Sigmoid colon (tissue), 7 donors: ENCODE measurements around the gene CLMP. TPM values are rescaled to one million over a fixed set of nuclear protein-coding genes. Genes with fewer than 3 reads are reported as not detected.
"Not testable (repeated sequence)": the region's sequence is repeated elsewhere in the genome, so short reads cannot be mapped to it uniquely, and the experiment has no call there.

ENCODE experiments used
- DNase-seq: peaks from one replicate; pipeline ENCODE4 v3.0.0-alpha.2; 2019
- H3K27ac ChIP-seq, 4 donors: fragments of 200-600 bp; sonication (generic); one replicate each; pipeline ENCODE4 v1.5.1; 2016 to 2019; ENCODE audit warnings: mild to moderate bottlenecking in 1 of 4
- H3K27me3 ChIP-seq, 3 donors: fragments of 200-600 bp; sonication (generic); one replicate each; pipeline ENCODE4 v1.5.1; 2019; ENCODE audit warnings: mild to moderate bottlenecking in 1 of 3
- H3K36me3 ChIP-seq, 4 donors: fragments of 200-600 bp; sonication (generic); one replicate each; pipeline ENCODE4 v1.5.1; 2016 to 2019
- H3K4me1 ChIP-seq, 4 donors: fragments of 200-600 bp; sonication (generic); one replicate each; pipeline ENCODE4 v1.5.1; 2017 to 2019
- H3K4me3 ChIP-seq, 4 donors: fragments of 200-600 bp; sonication (generic); one replicate each; pipeline ENCODE4 v1.5.1; 2017 to 2019; ENCODE audit warnings: mild to moderate bottlenecking in 2 of 4, moderate library complexity in 1 of 4
- H3K9me3 ChIP-seq, 4 donors: fragments of 200-600 bp in 3 of 4; sonication (generic) in 3 of 4; one replicate each; pipeline versions ENCODE4 v1.5.1 to v1.6.1; 2013 to 2019
- CTCF ChIP-seq, 4 experiments: fragments of 450-650 bp in 3 of 4; fragments of 200-600 bp in 1 of 4; IDR thresholded peaks; one replicate each; pipeline ENCODE4 v1.5.1; 2016 to 2019; ENCODE audit warnings: antibody characterized with exemption in 4 of 4, mild to moderate bottlenecking in 3 of 4, moderate library complexity in 2 of 4
- EP300 ChIP-seq, 4 donors: sonication (generic); formaldehyde crosslinking; IDR thresholded peaks; one replicate each; pipeline ENCODE4 v1.6.1; 2017; ENCODE audit warnings: antibody characterized with exemption in 4 of 4
- POLR2A ChIP-seq, 2 donors: fragments of 450-650 bp; IDR thresholded peaks; one replicate each; pipeline ENCODE4 v1.6.1; 2016; ENCODE audit warnings: antibody characterized with exemption in 2 of 2, mild to moderate bottlenecking in 2 of 2, moderate library complexity in 2 of 2
- POLR2AphosphoS5 ChIP-seq, 4 donors: sonication (generic); formaldehyde crosslinking; IDR thresholded peaks; one replicate each; pipeline ENCODE4 v1.6.1; 2017; ENCODE audit warnings: antibody characterized with exemption in 4 of 4
- WGBS, 2 donors: extraction: QIAGEN DNeasy Blood & Tissue Kit; methylation state at CpG; one replicate each; pipeline ENCODE4 v1.1.7; 2013; 5-methylcytosine and 5-hydroxymethylcytosine counted together
- intact Hi-C: fragments of 100-400 bp; cut with DNase I; formaldehyde crosslinking; loops from one replicate; pipeline ENCODE4 v1.15.1; 2023
- polyA plus RNA-seq, 3 donors: library from polyadenylated mRNA; stranded (reverse); fragments of 200-250 nt; gene quantifications; one replicate each; pipeline ENCODE4 v1.2.3, GENCODE V29; 2013
- total RNA-seq, 4 donors: library from RNA; depleted of rRNA; stranded (reverse); fragments of >200 nt; gene quantifications; one replicate each; pipeline ENCODE4 v1.1.0, GENCODE V29; 2016
- donor health status: healthy with polysubstance abuse.
- donor health status: Bipolar disorder and iron deficiency.
- donor health status: healthy.

The CLMP gene
- total and polyA plus RNA-seq, 7 donors = 1.4 to 180 (median 104) TPM

- peaks cover 0 to 78% (median 65%) of the 10 kb centered on the region in 4 donors for H3K4me1 ChIP-seq
- WGBS, 2 donors = 0% methylated on average over 45 of the region's 45 CpGs
- peak within 1 kb of the TSS; percentile 98 to 100 (median 99) for H3K27ac ChIP-seq
- H3K9me3 ChIP-seq = no peaks in the 10 kb centered on the region
- H3K27me3 ChIP-seq = no peaks in the 10 kb centered on the region
- peak within 1 kb of the TSS; percentile 72 to 95 (median 88) for H3K4me3 ChIP-seq
- intact Hi-C loops = loop anchor here (5.0 to 10.0 kb wide), 2 partner anchors 41 to 407 kb away; partner anchors contain the start of gene UBASH3B
- TF ChIP-seq CTCF (IDR thresholded peaks at IDR 0.05) (no peak), POLR2AphosphoS5 (IDR thresholded peaks at IDR 0.05) (peak; percentile 96 to 99 (median 98)), EP300 (IDR thresholded peaks at IDR 0.05) (no peak), POLR2A (IDR thresholded peaks at IDR 0.05) (peak; percentile 96)
- peak; percentile 90 for DNase-seq
- H3K36me3 ChIP-seq = peaks cover 27 to 43% (median 41%) of the 10 kb centered on the region in 4 donors
These were observed 133.5 kb downstream of the CLMP start, which contains the start of gene HSPA8 for GRCh38 chr11:123061403-123062157. HSPA8 (minus strand) TSS chr11:123062136; CDS start chr11:123061324, 812 bp downstream.

- WGBS, 2 donors = 2 to 4% methylated on average over 8 of the region's 8 CpGs
- Histone ChIP-seq H3K4me3 (peak overlapping the region; percentile 72 to 95 (median 88)), H3K27ac (peak overlapping the region; percentile 98 to 100 (median 99)), H3K4me1 (peaks cover 0 to 77% (median 62%) of the 10 kb centered on the region in 4 donors), H3K9me3 (no peaks in the 10 kb centered on the region), H3K36me3 (peaks cover 33 to 54% (median 49%) of the 10 kb centered on the region in 4 donors), H3K27me3 (no peaks in the 10 kb centered on the region)
- intact Hi-C loops = loop anchor here (5.0 to 10.0 kb wide), 2 partner anchors 42 to 406 kb away; partner anchors contain the start of gene UBASH3B
- no peak for TF ChIP-seq EP300 (IDR thresholded peaks at IDR 0.05)
- peak in 1 of 4 donors; percentile 8 for TF ChIP-seq POLR2AphosphoS5 (IDR thresholded peaks at IDR 0.05)
- TF ChIP-seq POLR2A (IDR thresholded peaks at IDR 0.05) = no peak
- no peak for TF ChIP-seq CTCF (IDR thresholded peaks at IDR 0.05)
- no peak for DNase-seq
These were observed 134.6 kb downstream of the CLMP start for GRCh38 chr11:123060277-123061000.

- H3K9me3 ChIP-seq, H3K27me3 ChIP-seq: not testable (repeated sequence)
- H3K27ac ChIP-seq = peak overlapping the region; percentile 98 to 100 (median 99)
- 24 to 52% methylated on average over 18 of the region's 18 CpGs for WGBS, 2 donors
- peaks cover 0 to 65% (median 52%) of the 10 kb centered on the region in 4 donors for H3K4me1 ChIP-seq
- intact Hi-C loops = loop anchor here (10.0 kb wide), 1 partner anchor 144 kb away; no protein-coding TSS in a partner anchor
- DNase-seq = peak; percentile 48
- peaks cover 33 to 63% (median 49%) of the 10 kb centered on the region in 4 donors for H3K36me3 ChIP-seq
- peak overlapping the region in 3 of 4 donors; percentile 72 to 92 (median 84) for H3K4me3 ChIP-seq
These were observed 135.8 kb downstream of the CLMP start for GRCh38 chr11:123059041-123059920.

- no peak for DNase-seq
- Histone ChIP-seq H3K27ac (peak overlapping the region in 3 of 4 donors; percentile 2 to 99 (median 5)), H3K4me1 (peaks cover 0 to 53% (median 42%) of the 10 kb centered on the region in 4 donors), H3K36me3 (peaks cover 33 to 75% (median 49%) of the 10 kb centered on the region in 4 donors), H3K27me3 (no peaks in the 10 kb centered on the region), H3K4me3 (no peak overlapping the region), H3K9me3 (no peaks in the 10 kb centered on the region)
- intact Hi-C loops = loop anchor here (10.0 kb wide), 1 partner anchor 143 kb away; no protein-coding TSS in a partner anchor
- WGBS, 2 donors = 59 to 80% methylated on average over 5 of the region's 5 CpGs
- TF ChIP-seq CTCF (IDR thresholded peaks at IDR 0.05) (no peak), EP300 (IDR thresholded peaks at IDR 0.05) (no peak), POLR2A (IDR thresholded peaks at IDR 0.05) (no peak), POLR2AphosphoS5 (IDR thresholded peaks at IDR 0.05) (no peak)
These were observed 137.3 kb downstream of the CLMP start for GRCh38 chr11:123057661-123058305.
